Thyroid gland (tissue), 4 donors: ENCODE measurements around the gene ANXA3. TPM values are rescaled to one million over a fixed set of nuclear protein-coding genes. Genes with fewer than 3 reads are reported as not detected.

ENCODE experiments used
- DNase-seq, 2 donors: peaks; one replicate each; pipeline ENCODE4 v3.0.0-alpha.2; 2019
- H3K27ac ChIP-seq, 3 donors: fragments of 200-600 bp; sonication (generic); 1 replicate in 2 of 3; 2 replicates in 1 of 3; pipeline ENCODE4 v1.5.1; 2016 to 2019; ENCODE audit warnings: mild to moderate bottlenecking in 1 of 3, moderate library complexity in 1 of 3
- H3K27me3 ChIP-seq: fragments of 200-600 bp; sonication (generic); one replicate; pipeline ENCODE4 v1.5.1; 2019
- H3K36me3 ChIP-seq, 2 donors: fragments of 200-600 bp; sonication (generic); one replicate each; pipeline ENCODE4 v1.5.1; 2016 to 2019
- H3K4me1 ChIP-seq, 2 donors: fragments of 200-600 bp; sonication (generic); one replicate each; pipeline ENCODE4 v1.5.1; 2017 to 2019
- H3K4me3 ChIP-seq, 3 donors: fragments of 200-600 bp; sonication (generic); replicated peaks in 1 of 3; 1 replicate in 2 of 3; 2 replicates in 1 of 3; pipeline ENCODE4 v1.5.1; 2016; ENCODE audit warnings: mild to moderate bottlenecking in 1 of 3
- H3K9me3 ChIP-seq: fragments of 200-600 bp; sonication (generic); one replicate; pipeline ENCODE4 v1.5.1; 2017
- CTCF ChIP-seq, 6 experiments: fragments of 200-600 bp in 3 of 6; fragments of 450-650 bp in 3 of 6; sonication (generic) in 3 of 6; IDR thresholded peaks; one replicate each; pipeline ENCODE4 v1.5.1; 2016 to 2019; ENCODE audit warnings: antibody characterized with exemption in 6 of 6, mild to moderate bottlenecking in 2 of 6, inconsistent platforms in 1 of 6, moderate library complexity in 1 of 6
- POLR2A ChIP-seq, 2 donors: fragments of 450-650 bp; IDR thresholded peaks; one replicate each; pipeline ENCODE4 v1.6.1; 2017; ENCODE audit warnings: antibody characterized with exemption in 2 of 2, mild to moderate bottlenecking in 2 of 2, moderate library complexity in 1 of 2
- WGBS, 2 donors: methylation state at CpG; one replicate each; pipeline ENCODE4 v1.1.5; 2017; 5-methylcytosine and 5-hydroxymethylcytosine counted together
- intact Hi-C: fragments of 100-400 bp; cut with DNase I; formaldehyde crosslinking; loops from one replicate; pipeline ENCODE4 v1.15.1; 2023
- total RNA-seq, 4 donors: library from RNA; depleted of rRNA; stranded (reverse); fragments of >200 nt; gene quantifications; one replicate each; pipeline ENCODE4 v1.2.3, GENCODE V29; 2016

Gene ANXA3
- total RNA-seq, 4 donors from 2014 or later: 98.7 to 213 (median 156) TPM

- Histone ChIP-seq H3K36me3 (peaks cover 0 to 17% of the 10 kb centered on the region in 2 donors), H3K4me1 (no peaks in the 10 kb centered on the region), H3K27ac (no peak overlapping the region), H3K27me3 (no peaks in the 10 kb centered on the region), H3K9me3 (no peaks in the 10 kb centered on the region), H3K4me3 (no peak overlapping the region)
- DNase-seq: no peak
- WGBS, 2 donors: 79 to 82% methylated on average over 3 of the region's 3 CpGs
- TF ChIP-seq CTCF (IDR thresholded peaks at IDR 0.05) (no peak), POLR2A (IDR thresholded peaks at IDR 0.05) (no peak)
- intact Hi-C loops: no loop called here
These were observed 30.0 kb downstream of the ANXA3 start for GRCh38 chr4:78581618-78582017.

- intact Hi-C loops: no loop called here
- Histone ChIP-seq H3K27ac (no peak overlapping the region), H3K27me3 (no peaks in the 10 kb centered on the region), H3K9me3 (no peaks in the 10 kb centered on the region), H3K36me3 (peaks cover 0 to 20% of the 10 kb centered on the region in 2 donors), H3K4me3 (no peak overlapping the region), H3K4me1 (no peaks in the 10 kb centered on the region)
- 92 to 97% methylated on average over 4 of the region's 4 CpGs for WGBS, 2 donors
- DNase-seq: no peak
- TF ChIP-seq CTCF (IDR thresholded peaks at IDR 0.05): no peak
- no peak for TF ChIP-seq POLR2A (IDR thresholded peaks at IDR 0.05)
These were observed 33.4 kb downstream of the ANXA3 start for GRCh38 chr4:78584863-78585547.

GRCh38 chr4:78585633-78586032 is 34.1 kb downstream of the ANXA3 start:
- no peaks in the 10 kb centered on the region for H3K27me3 ChIP-seq
- no peak for DNase-seq
- TF ChIP-seq CTCF (IDR thresholded peaks at IDR 0.05): no peak
- no peak for TF ChIP-seq POLR2A (IDR thresholded peaks at IDR 0.05)
- H3K4me1 ChIP-seq: no peaks in the 10 kb centered on the region
- no peaks in the 10 kb centered on the region for H3K9me3 ChIP-seq
- peaks cover 0 to 20% of the 10 kb centered on the region in 2 donors for H3K36me3 ChIP-seq
- intact Hi-C loops: no loop called here
- H3K4me3 ChIP-seq: no peak overlapping the region
- no peak overlapping the region for H3K27ac ChIP-seq
- 40 to 48% methylated on average over 1 of the region's 1 CpG for WGBS, 2 donors

GRCh38 chr4:78588894-78589545 is 37.5 kb downstream of the ANXA3 start:
- peaks cover 0 to 9% of the 10 kb centered on the region in 2 donors for H3K36me3 ChIP-seq
- intact Hi-C loops: no loop called here
- H3K27ac ChIP-seq: no peak overlapping the region

More at GRCh38 chr4:78588894-78589545, 37.5 kb downstream of the ANXA3 start:
- TF ChIP-seq CTCF (IDR thresholded peaks at IDR 0.05): no peak
- no peak for TF ChIP-seq POLR2A (IDR thresholded peaks at IDR 0.05)
- no peaks in the 10 kb centered on the region for H3K27me3 ChIP-seq
- no peaks in the 10 kb centered on the region for H3K9me3 ChIP-seq
- H3K4me1 ChIP-seq: no peaks in the 10 kb centered on the region
- WGBS, 2 donors: 70 to 74% methylated on average over 4 of the region's 4 CpGs
- H3K4me3 ChIP-seq: no peak overlapping the region
- DNase-seq: no peak
